GM23338 (cell line): Measurements from ENCODE around the gene CAMKV. TPM values are rescaled to one million over a fixed set of nuclear protein-coding genes. Genes with fewer than 3 reads are reported as not detected.

Source experiments
- ATAC-seq: fragments of 200-7000 bp; cut with Tn5 transposase; 3 replicates; pipeline ENCODE4 v1.9.1; 2020
- DNase-seq: peaks from one replicate; pipeline ENCODE4 v3.0.0-alpha.2; 2015; ENCODE audit warnings: low spot score
- H2AFZ ChIP-seq: fragments of 200-600 bp; sonication (generic); 2 replicates; pipeline ENCODE4 v1.8.0; 2016; ENCODE audit warnings: antibody characterized with exemption, mild to moderate bottlenecking, moderate library complexity
- H3F3A ChIP-seq: fragments of 200-600 bp; sonication (generic); replicated peaks from 2 replicates; pipeline ENCODE4 v1.8.0; 2017; ENCODE audit warnings: antibody characterized with exemption, mixed run types, low read depth
- H3K27ac ChIP-seq: fragments of 200-600 bp; sonication (generic); 2 replicates; pipeline ENCODE4 v1.6.1; 2016; ENCODE audit warnings: low read depth
- H3K27me3 ChIP-seq: fragments of 200-600 bp; sonication (generic); 2 replicates; pipeline ENCODE4 v1.8.0; 2016; ENCODE audit warnings: mild to moderate bottlenecking, mixed run types, moderate library complexity; ENCODE audit not compliant: insufficient read depth
- H3K36me3 ChIP-seq: fragments of 200-600 bp; sonication (generic); 2 replicates; pipeline ENCODE4 v1.8.0; 2016; ENCODE audit warnings: mild to moderate bottlenecking; ENCODE audit not compliant: insufficient read depth
- H3K4me1 ChIP-seq: fragments of 200-600 bp; sonication (generic); 2 replicates; pipeline ENCODE4 v1.8.0; 2016; ENCODE audit warnings: mild to moderate bottlenecking, moderate library complexity; ENCODE audit not compliant: insufficient read depth
- H3K4me2 ChIP-seq: fragments of 200-600 bp; sonication (generic); 2 replicates; pipeline ENCODE4 v1.7.1; 2017; ENCODE audit warnings: mixed run types
- H3K4me3 ChIP-seq: fragments of 200-600 bp; sonication (generic); 2 replicates; pipeline ENCODE4 v1.6.1; 2016; ENCODE audit warnings: mixed run types
- H3K79me2 ChIP-seq: fragments of 200-600 bp; sonication (generic); replicated peaks from 2 replicates; pipeline ENCODE4 v1.8.0; 2017; ENCODE audit warnings: mild to moderate bottlenecking; ENCODE audit not compliant: insufficient read depth
- H3K9me2 ChIP-seq: fragments of 200-600 bp; sonication (generic); 2 replicates; pipeline ENCODE4 v1.8.0; 2017; ENCODE audit not compliant: insufficient read depth
- H4K20me1 ChIP-seq: fragments of 200-600 bp; sonication (generic); replicated peaks from 2 replicates; pipeline ENCODE4 v1.8.0; 2017; ENCODE audit warnings: mild to moderate bottlenecking; ENCODE audit not compliant: insufficient read depth
- H3K27ac Mint-ChIP-seq: 2 replicates; pipeline ENCODE4 v1.8.0; 2020; ENCODE audit warnings: inconsistent platforms, mild to moderate bottlenecking, moderate library complexity, mixed read lengths
- H3K27me3 Mint-ChIP-seq: 3 replicates; pipeline ENCODE4 v1.8.0; 2022; ENCODE audit warnings: low read depth, mild to moderate bottlenecking, moderate library complexity, mixed read lengths, inconsistent platforms; ENCODE audit not compliant: insufficient read depth, poor library complexity
- H3K36me3 Mint-ChIP-seq: 3 replicates; pipeline ENCODE4 v1.8.0; 2021; ENCODE audit warnings: low read depth, mild to moderate bottlenecking, inconsistent platforms, moderate library complexity, mixed read lengths
- H3K4me1 Mint-ChIP-seq: 3 replicates; pipeline ENCODE4 v1.8.0; 2020; ENCODE audit warnings: mild to moderate bottlenecking, inconsistent platforms, mixed read lengths
- H3K4me3 Mint-ChIP-seq: 3 replicates; pipeline ENCODE4 v1.8.0; 2021; ENCODE audit warnings: moderate library complexity, mild to moderate bottlenecking, inconsistent platforms, mixed read lengths
- H3K9me3 Mint-ChIP-seq: 3 replicates; pipeline ENCODE4 v1.8.0; 2020; ENCODE audit warnings: moderate library complexity, mild to moderate bottlenecking, inconsistent platforms, mixed read lengths
- CREB1 ChIP-seq: fragments of 250-450 bp; sonication (Bioruptor Pico); IDR thresholded peaks from 2 replicates; pipeline ENCODE4 v1.5.0; 2020; ENCODE audit warnings: low read depth, mild to moderate bottlenecking, moderate library complexity
- CTCF ChIP-seq, 2 experiments: fragments of 200-600 bp in 1 of 2; sonication (generic) in 1 of 2; conservative IDR thresholded peaks; 2 replicates each; pipeline versions ENCODE4 v1.5.1 to v1.6.1; 2016 to 2017; ENCODE audit warnings: antibody characterized with exemption in 2 of 2, low read depth in 2 of 2, mild to moderate bottlenecking in 2 of 2, moderate library complexity in 1 of 2
- EZH2 ChIP-seq: fragments of 200-600 bp; sonication (generic); IDR thresholded peaks from one replicate; pipeline ENCODE4 v1.8.0; 2017; ENCODE audit warnings: antibody characterized with exemption, mild to moderate bottlenecking, low read depth; ENCODE audit not compliant: unreplicated experiment
- JUNB ChIP-seq: IDR thresholded peaks from one replicate; pipeline ENCODE4 v1.6.1; 2016; ENCODE audit warnings: antibody characterized with exemption; ENCODE audit not compliant: unreplicated experiment
- NANOG ChIP-seq: IDR thresholded peaks from 2 replicates; pipeline ENCODE4 v1.6.1; 2016; ENCODE audit warnings: antibody characterized with exemption, borderline replicate concordance
- POLR2AphosphoS5 ChIP-seq: IDR thresholded peaks from 2 replicates; pipeline ENCODE4 v1.6.1; 2016; ENCODE audit warnings: antibody characterized with exemption, low read depth
- REST ChIP-seq: IDR thresholded peaks from one replicate; pipeline ENCODE4 v1.6.1; 2018; ENCODE audit warnings: antibody characterized with exemption; ENCODE audit not compliant: unreplicated experiment
- STAT1 ChIP-seq: IDR thresholded peaks from one replicate; pipeline ENCODE4 v1.6.1; 2016; ENCODE audit warnings: antibody characterized with exemption; ENCODE audit not compliant: unreplicated experiment
- ZNF114 ChIP-seq: fragments of 250-450 bp; sonication (Bioruptor Pico); IDR thresholded peaks from 2 replicates; pipeline ENCODE4 v1.5.0; 2020; ENCODE audit warnings: mild to moderate bottlenecking, moderate library complexity
- ZNF331 ChIP-seq: fragments of 250-450 bp; sonication (Bioruptor Pico); IDR thresholded peaks from 2 replicates; pipeline ENCODE4 v1.5.0; 2020; ENCODE audit warnings: low read depth, mild to moderate bottlenecking, moderate library complexity
- ZNF462 ChIP-seq: fragments of 250-450 bp; sonication (Bioruptor Pico); IDR thresholded peaks from 2 replicates; pipeline ENCODE4 v1.5.0; 2020; ENCODE audit warnings: mild to moderate bottlenecking, moderate library complexity
- polyA plus RNA-seq: library from polyadenylated mRNA; unstranded; fragments of >200 nt; fragmentation: Nextera tagmentation; extraction: Ambion mirVana; gene quantifications from 2 replicates; pipeline ENCODE4 v1.2.1, GENCODE V29; 2016
- total RNA-seq: library from RNA; depleted of rRNA; stranded (reverse); fragments of >200 nt; shearing (Covaris generic); gene quantifications from 2 replicates; pipeline ENCODE4 v1.2.3, GENCODE V29; 2014

CAMKV gene
- total and polyA plus RNA-seq, 2 experiments from 2014 or later = 38.3 to 80.1 TPM

- TF ChIP-seq ZNF462 (no peak), ZNF114 (CRISPR knock-in tag) (no peak)
Observed at GRCh38 chr3:49831341-49831740, 38.4 kb downstream of the CAMKV start (continued).

GRCh38 chr3:49826016-49826415 lies 43.7 kb downstream of the CAMKV start:
- Mint-ChIP-seq H3K27me3 (no peaks in the 10 kb centered on the region), H3K4me3 (no peak overlapping the region), H3K27ac (no peak overlapping the region), H3K36me3 (peaks cover 25% of the 10 kb centered on the region), H3K4me1 (no peaks in the 10 kb centered on the region), H3K9me3 (no peaks in the 10 kb centered on the region)
- no peak overlapping the region for H3K4me3 ChIP-seq
- no peaks in the 10 kb centered on the region for H3K36me3 ChIP-seq
- no peaks in the 10 kb centered on the region for H3F3A ChIP-seq
- no peaks in the 10 kb centered on the region for H3K27me3 ChIP-seq
- DNase-seq (no peak), ATAC-seq (no peak)
- no peak overlapping the region for H2AFZ ChIP-seq
- H3K4me2 ChIP-seq = no peak overlapping the region
- no peaks in the 10 kb centered on the region for H3K4me1 ChIP-seq
- no peaks in the 10 kb centered on the region for H4K20me1 ChIP-seq
- H3K79me2 ChIP-seq = no peaks in the 10 kb centered on the region
- peak overlapping the region; percentile 50 for H3K27ac ChIP-seq
- no peaks in the 10 kb centered on the region for H3K9me2 ChIP-seq
- no peak for TF ChIP-seq NANOG
- no peak for TF ChIP-seq ZNF331
- TF ChIP-seq CTCF (conservative IDR thresholded peaks at IDR 0.05; ENCODE audit: low read depth in 2 of 2) = no peak
- TF ChIP-seq JUNB = no peak
- TF ChIP-seq EZH2 = no peak
- no peak for TF ChIP-seq POLR2AphosphoS5
- no peak for TF ChIP-seq REST
- TF ChIP-seq STAT1 = no peak
- no peak for TF ChIP-seq ZNF114 (CRISPR knock-in tag)
- no peak for TF ChIP-seq CREB1 (CRISPR knock-in tag)
